Measurements from ENCODE around the gene KCTD20. TPM values are rescaled to one million over a fixed set of nuclear protein-coding genes. Genes with fewer than 3 reads are reported as not detected.

KCTD20 gene
- total RNA-seq, 1 experiment from 2014 or later: 23.7 TPM

DNA sequence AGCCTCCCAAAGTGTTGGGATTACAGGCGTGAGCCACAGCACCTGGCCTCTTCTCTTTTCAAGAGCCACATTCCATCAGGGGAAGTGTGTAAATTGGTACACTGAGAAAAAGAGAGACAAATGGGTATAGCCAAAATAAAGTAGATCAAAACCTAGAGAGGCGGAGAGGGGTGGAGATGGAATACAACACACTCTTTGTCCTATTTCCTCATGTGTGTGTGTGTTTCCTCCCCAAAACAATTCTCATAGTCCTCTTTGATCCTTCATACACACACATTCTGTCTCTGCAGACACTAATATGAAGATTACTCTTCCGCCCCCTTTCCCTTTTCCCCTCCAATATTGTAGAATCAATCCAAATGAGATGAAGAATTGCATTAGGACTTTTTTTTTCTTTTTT lies 16.2 kb upstream of the KCTD20 start:
- no peaks in the 10 kb centered on the region for H3K79me2 ChIP-seq (ENCODE audit: insufficient read depth, low read length)
- H3K4me3 ChIP-seq (replicated peaks in 1 of 2; ENCODE audit: low read depth in 1 of 2, low read length in 2 of 2): no peak overlapping the region
- H3K4me2 ChIP-seq (ENCODE audit: low read length): no peak overlapping the region
- no peak overlapping the region for H2AFZ ChIP-seq (ENCODE audit: low read depth, low read length, poor library complexity, severe bottlenecking)
- RAD21 ChIA-PET (ENCODE audit: low non-redundant PET in 1 of 2, low total read pairs in 2 of 2, uncharacterized antibody in 2 of 2, unreplicated experiment in 2 of 2): no interaction called here
- no TSS peak for BruUV-seq (replicated peaks)
- no peaks in the 10 kb centered on the region for H4K20me1 ChIP-seq (ENCODE audit: insufficient read depth)
- no peak overlapping the region for H3K27ac ChIP-seq (ENCODE audit: low read depth, low read length)
- H3K9me3 ChIP-seq (ENCODE audit: control insufficient read depth in 1 of 2, insufficient read depth in 1 of 2, low read depth in 1 of 2, low read length in 2 of 2): no peaks in the 10 kb centered on the region
- no peak for TF ChIP-seq POLR2A (IDR thresholded peaks at IDR 0.05; ENCODE audit: borderline replicate concordance, extremely low read depth, insufficient read depth, insufficient read length)
- TF ChIP-seq, protein P1, sequence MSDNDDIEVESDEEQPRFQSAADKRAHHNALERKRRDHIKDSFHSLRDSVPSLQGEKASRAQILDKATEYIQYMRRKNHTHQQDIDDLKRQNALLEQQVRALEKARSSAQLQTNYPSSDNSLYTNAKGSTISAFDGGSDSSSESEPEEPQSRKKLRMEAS (IDR thresholded peaks at IDR 0.05): no peak
- TF ChIP-seq EZH2 (IDR thresholded peaks at IDR 0.05): no peak
- TF ChIP-seq, protein P2, sequence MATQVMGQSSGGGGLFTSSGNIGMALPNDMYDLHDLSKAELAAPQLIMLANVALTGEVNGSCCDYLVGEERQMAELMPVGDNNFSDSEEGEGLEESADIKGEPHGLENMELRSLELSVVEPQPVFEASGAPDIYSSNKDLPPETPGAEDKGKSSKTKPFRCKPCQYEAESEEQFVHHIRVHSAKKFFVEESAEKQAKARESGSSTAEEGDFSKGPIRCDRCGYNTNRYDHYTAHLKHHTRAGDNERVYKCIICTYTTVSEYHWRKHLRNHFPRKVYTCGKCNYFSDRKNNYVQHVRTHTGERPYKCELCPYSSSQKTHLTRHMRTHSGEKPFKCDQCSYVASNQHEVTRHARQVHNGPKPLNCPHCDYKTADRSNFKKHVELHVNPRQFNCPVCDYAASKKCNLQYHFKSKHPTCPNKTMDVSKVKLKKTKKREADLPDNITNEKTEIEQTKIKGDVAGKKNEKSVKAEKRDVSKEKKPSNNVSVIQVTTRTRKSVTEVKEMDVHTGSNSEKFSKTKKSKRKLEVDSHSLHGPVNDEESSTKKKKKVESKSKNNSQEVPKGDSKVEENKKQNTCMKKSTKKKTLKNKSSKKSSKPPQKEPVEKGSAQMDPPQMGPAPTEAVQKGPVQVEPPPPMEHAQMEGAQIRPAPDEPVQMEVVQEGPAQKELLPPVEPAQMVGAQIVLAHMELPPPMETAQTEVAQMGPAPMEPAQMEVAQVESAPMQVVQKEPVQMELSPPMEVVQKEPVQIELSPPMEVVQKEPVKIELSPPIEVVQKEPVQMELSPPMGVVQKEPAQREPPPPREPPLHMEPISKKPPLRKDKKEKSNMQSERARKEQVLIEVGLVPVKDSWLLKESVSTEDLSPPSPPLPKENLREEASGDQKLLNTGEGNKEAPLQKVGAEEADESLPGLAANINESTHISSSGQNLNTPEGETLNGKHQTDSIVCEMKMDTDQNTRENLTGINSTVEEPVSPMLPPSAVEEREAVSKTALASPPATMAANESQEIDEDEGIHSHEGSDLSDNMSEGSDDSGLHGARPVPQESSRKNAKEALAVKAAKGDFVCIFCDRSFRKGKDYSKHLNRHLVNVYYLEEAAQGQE (IDR thresholded peaks at IDR 0.05; ENCODE audit: low read depth): no peak
- TF ChIP-seq, protein P3, sequence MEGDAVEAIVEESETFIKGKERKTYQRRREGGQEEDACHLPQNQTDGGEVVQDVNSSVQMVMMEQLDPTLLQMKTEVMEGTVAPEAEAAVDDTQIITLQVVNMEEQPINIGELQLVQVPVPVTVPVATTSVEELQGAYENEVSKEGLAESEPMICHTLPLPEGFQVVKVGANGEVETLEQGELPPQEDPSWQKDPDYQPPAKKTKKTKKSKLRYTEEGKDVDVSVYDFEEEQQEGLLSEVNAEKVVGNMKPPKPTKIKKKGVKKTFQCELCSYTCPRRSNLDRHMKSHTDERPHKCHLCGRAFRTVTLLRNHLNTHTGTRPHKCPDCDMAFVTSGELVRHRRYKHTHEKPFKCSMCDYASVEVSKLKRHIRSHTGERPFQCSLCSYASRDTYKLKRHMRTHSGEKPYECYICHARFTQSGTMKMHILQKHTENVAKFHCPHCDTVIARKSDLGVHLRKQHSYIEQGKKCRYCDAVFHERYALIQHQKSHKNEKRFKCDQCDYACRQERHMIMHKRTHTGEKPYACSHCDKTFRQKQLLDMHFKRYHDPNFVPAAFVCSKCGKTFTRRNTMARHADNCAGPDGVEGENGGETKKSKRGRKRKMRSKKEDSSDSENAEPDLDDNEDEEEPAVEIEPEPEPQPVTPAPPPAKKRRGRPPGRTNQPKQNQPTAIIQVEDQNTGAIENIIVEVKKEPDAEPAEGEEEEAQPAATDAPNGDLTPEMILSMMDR (IDR thresholded peaks at IDR 0.05 in 2 of 3, conservative IDR thresholded peaks at IDR 0.05 in 1 of 3; ENCODE audit: borderline replicate concordance in 1 of 3, insufficient read depth in 1 of 3, low read depth in 2 of 3, low read length in 2 of 3): no peak
- TF ChIP-seq JUND (IDR thresholded peaks at IDR 0.05): no peak
- no peak for TF ChIP-seq CEBPB (IDR thresholded peaks at IDR 0.05; ENCODE audit: low read depth)
- TF ChIP-seq EGR1 (IDR thresholded peaks at IDR 0.05; ENCODE audit: low read depth): no peak
- no peak for TF ChIP-seq CBX3 (IDR thresholded peaks at IDR 0.05; ENCODE audit: low read depth)
- TF ChIP-seq FOSL1 (IDR thresholded peaks at IDR 0.05; ENCODE audit: low read depth): no peak
- TF ChIP-seq ZFX (IDR thresholded peaks at IDR 0.05): no peak
- no peak for TF ChIP-seq SIN3A (IDR thresholded peaks at IDR 0.05; ENCODE audit: low read depth)
- no peak for TF ChIP-seq TCF7L2 (IDR thresholded peaks at IDR 0.05; ENCODE audit: borderline replicate concordance, extremely low read depth, insufficient read depth, insufficient read length)
- no peak for TF ChIP-seq SRF (IDR thresholded peaks at IDR 0.05; ENCODE audit: low read depth)
- TF ChIP-seq, protein P4, sequence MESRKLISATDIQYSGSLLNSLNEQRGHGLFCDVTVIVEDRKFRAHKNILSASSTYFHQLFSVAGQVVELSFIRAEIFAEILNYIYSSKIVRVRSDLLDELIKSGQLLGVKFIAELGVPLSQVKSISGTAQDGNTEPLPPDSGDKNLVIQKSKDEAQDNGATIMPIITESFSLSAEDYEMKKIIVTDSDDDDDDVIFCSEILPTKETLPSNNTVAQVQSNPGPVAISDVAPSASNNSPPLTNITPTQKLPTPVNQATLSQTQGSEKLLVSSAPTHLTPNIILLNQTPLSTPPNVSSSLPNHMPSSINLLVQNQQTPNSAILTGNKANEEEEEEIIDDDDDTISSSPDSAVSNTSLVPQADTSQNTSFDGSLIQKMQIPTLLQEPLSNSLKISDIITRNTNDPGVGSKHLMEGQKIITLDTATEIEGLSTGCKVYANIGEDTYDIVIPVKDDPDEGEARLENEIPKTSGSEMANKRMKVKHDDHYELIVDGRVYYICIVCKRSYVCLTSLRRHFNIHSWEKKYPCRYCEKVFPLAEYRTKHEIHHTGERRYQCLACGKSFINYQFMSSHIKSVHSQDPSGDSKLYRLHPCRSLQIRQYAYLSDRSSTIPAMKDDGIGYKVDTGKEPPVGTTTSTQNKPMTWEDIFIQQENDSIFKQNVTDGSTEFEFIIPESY (IDR thresholded peaks at IDR 0.05; ENCODE audit: extremely low read depth, insufficient replicate concordance, low read length): no peak
- peaks cover 6 to 21% of the 10 kb centered on the region in 2 experiments; a peak in 3 of 4 replicates for H3K4me1 ChIP-seq (ENCODE audit: control insufficient read depth in 1 of 2, insufficient read depth in 2 of 2, low read length in 2 of 2)
- POLR2A ChIA-PET: no interaction called here
- CTCF ChIA-PET: no interaction called here
- ATAC-seq (no peak), DNase-seq (ENCODE audit: low read depth, low spot score) (no peak)
- no peaks in the 10 kb centered on the region for H3K36me3 ChIP-seq (ENCODE audit: control insufficient read depth in 1 of 2, insufficient read depth in 2 of 2, low read length in 2 of 2)
- no peak overlapping the region for H3K9ac ChIP-seq (ENCODE audit: low read length)
- no peaks in the 10 kb centered on the region for H3K27me3 ChIP-seq (ENCODE audit: insufficient read depth, low read length)
- H3K9me2 ChIP-seq (ENCODE audit: insufficient read depth): no peaks in the 10 kb centered on the region
- intact Hi-C loops (cut with micrococcal nuclease): no loop called here

Measured in HCT116 (cell line).